DMS79 treated with DMSO at 0.1 percent for 48 hours (cell line): Measurements from ENCODE around the gene ANGPTL4.
"Not testable (repeated sequence)": the region's sequence is repeated elsewhere in the genome, so short reads cannot be mapped to it uniquely, and the experiment has no call there.

Source experiments
- DNase-seq: peaks from one replicate; lab custom pipeline; 2025; lab: John Stamatoyannopoulos, UW

ANGPTL4 gene

GRCh38 chr19:8389891-8390616 lies 26.1 kb downstream of the ANGPTL4 start, which contains the start of gene RAB11B:
Gene RAB11B (plus strand): TSS chr19:8390360. CDS start chr19:8390417, 57 bp downstream.
- DNase-seq, result peak; percentile 100

GRCh38 chr19:8390617-8390981 lies 26.6 kb downstream of the ANGPTL4 start:
- DNase-seq, result peak; percentile 53

GRCh38 chr19:8391198-8392016 lies 27.5 kb downstream of the ANGPTL4 start:
- DNase-seq, result peak; percentile 12

GRCh38 chr19:8392017-8392591 lies 28.1 kb downstream of the ANGPTL4 start:
- peak; percentile 64 for DNase-seq

GRCh38 chr19:8393192-8393870 lies 29.4 kb downstream of the ANGPTL4 start:
- DNase-seq, result no peak

- no peak for DNase-seq
Measured at GRCh38 chr19:8393871-8394250, 29.9 kb downstream of the ANGPTL4 start.

GRCh38 chr19:8395621-8396082 lies 31.7 kb downstream of the ANGPTL4 start:
- no peak for DNase-seq

- DNase-seq, result no peak
Measured at GRCh38 chr19:8396185-8396562, 32.2 kb downstream of the ANGPTL4 start.

GRCh38 chr19:8396563-8397203 lies 32.7 kb downstream of the ANGPTL4 start:
- no peak for DNase-seq

GRCh38 chr19:8397271-8397670 lies 33.3 kb downstream of the ANGPTL4 start:
- DNase-seq, result no peak

GRCh38 chr19:8397746-8398310 lies 33.9 kb downstream of the ANGPTL4 start:
- DNase-seq, result no peak

- DNase-seq, result no peak
Measured at GRCh38 chr19:8398311-8398771, 34.4 kb downstream of the ANGPTL4 start.

GRCh38 chr19:8399681-8400188 lies 35.8 kb downstream of the ANGPTL4 start:
- no peak for DNase-seq

- no peak for DNase-seq
Measured at GRCh38 chr19:8401981-8402411, 38.0 kb downstream of the ANGPTL4 start.

GRCh38 chr19:8403098-8403819 lies 39.3 kb downstream of the ANGPTL4 start:
- DNase-seq, result no peak

GRCh38 chr19:8403820-8404109 lies 39.8 kb downstream of the ANGPTL4 start:
- no peak for DNase-seq

GRCh38 chr19:8404391-8405151 lies 40.6 kb downstream of the ANGPTL4 start:
- DNase-seq, result no peak

- DNase-seq, result not testable (repeated sequence)
Measured at GRCh38 chr19:8410718-8411117, 46.8 kb downstream of the ANGPTL4 start.

GRCh38 chr19:8412783-8413628 lies 49.1 kb downstream of the ANGPTL4 start, which contains the start of gene MARCHF2:
Gene MARCHF2 (plus strand): TSS chr19:8413305. CDS start chr19:8421841, 8,536 bp downstream.
- peak; percentile 78 for DNase-seq
